Fibroblast of lung (primary cell): ENCODE measurements around the gene PLA2G2C. TPM values are rescaled to one million over a fixed set of nuclear protein-coding genes. Genes with fewer than 3 reads are reported as not detected.
"Not testable (repeated sequence)": the region's sequence is repeated elsewhere in the genome, so short reads cannot be mapped to it uniquely, and the experiment has no call there.

Source experiments
- DNase-seq, 2 donors: peaks; one replicate each; pipeline versions ENCODE4 v3.0.0 to v3.0.0-alpha.2; 2010; ENCODE audit warnings: low read depth in 2 of 2
- H2AFZ ChIP-seq: 2 replicates; pipeline ENCODE4 v1.5.1; 2012; ENCODE audit warnings: low read length, control low read depth, inconsistent platforms
- H3K27ac ChIP-seq: 2 replicates; pipeline ENCODE4 v1.5.1; 2011; ENCODE audit warnings: low read length, control low read depth; ENCODE audit not compliant: insufficient read depth
- H3K27me3 ChIP-seq: 2 replicates; pipeline ENCODE4 v1.5.1; 2011; ENCODE audit warnings: mild to moderate bottlenecking, low read length; ENCODE audit not compliant: control insufficient read depth, insufficient read depth
- H3K36me3 ChIP-seq: 2 replicates; pipeline ENCODE4 v1.5.1; 2011; ENCODE audit warnings: low read length; ENCODE audit not compliant: control insufficient read depth, insufficient read depth
- H3K4me1 ChIP-seq: 2 replicates; pipeline ENCODE4 v1.5.1; 2011; ENCODE audit warnings: low read length; ENCODE audit not compliant: control insufficient read depth, insufficient read depth; ENCODE audit errors: extremely low read depth
- H3K4me2 ChIP-seq: 2 replicates; pipeline ENCODE4 v1.5.1; 2011; ENCODE audit warnings: low read length, control low read depth; ENCODE audit not compliant: insufficient read depth; ENCODE audit errors: extremely low read depth
- H3K4me3 ChIP-seq, 4 experiments: fragments of 200-600 bp in 1 of 4; sonication (generic) in 1 of 4; replicated peaks in 1 of 4; 2 replicates each; pipeline ENCODE4 v1.5.1; 2011 to 2016; ENCODE audit warnings: low read length in 4 of 4, low read depth in 3 of 4, mild to moderate bottlenecking in 3 of 4, control low read depth in 2 of 4, inconsistent platforms in 1 of 4, mixed read lengths in 1 of 4; ENCODE audit not compliant: insufficient read depth in 1 of 4; ENCODE audit errors: control extremely low read depth in 1 of 4
- H3K79me2 ChIP-seq: 2 replicates; pipeline ENCODE4 v1.5.1; 2012; ENCODE audit warnings: mild to moderate bottlenecking, low read length, inconsistent platforms; ENCODE audit not compliant: control insufficient read depth, insufficient read depth
- H3K9ac ChIP-seq: 2 replicates; pipeline ENCODE4 v1.5.1; 2011; ENCODE audit warnings: mild to moderate bottlenecking, low read length, control low read depth; ENCODE audit not compliant: insufficient read depth
- H3K9me3 ChIP-seq: 2 replicates; pipeline ENCODE4 v1.5.1; 2012; ENCODE audit warnings: low read depth, low read length; ENCODE audit not compliant: control insufficient read depth, insufficient read depth
- H4K20me1 ChIP-seq: 2 replicates; pipeline ENCODE4 v1.5.1; 2011; ENCODE audit warnings: low read length; ENCODE audit not compliant: control insufficient read depth, insufficient read depth; ENCODE audit errors: extremely low read depth
- EZH2 ChIP-seq: IDR thresholded peaks from 2 replicates; pipeline ENCODE4 v1.5.1; 2012; ENCODE audit warnings: low read length, control low read depth, mild to moderate bottlenecking; ENCODE audit errors: missing control alignments
- polyA plus RNA-seq, 2 donors: library from polyadenylated mRNA; depleted of rRNA in 1 of 2; stranded (reverse) in 1 of 2; unstranded in 1 of 2; fragments of >200 nt; gene quantifications; 2 replicates each; pipeline ENCODE4 v1.2.1, GENCODE V29; 2011 to 2012; ENCODE audit warnings: missing spikeins in 1 of 2
- total RNA-seq: library from RNA; depleted of rRNA; stranded (reverse); fragments of >200 nt; gene quantifications from 2 replicates; pipeline ENCODE4 v1.2.1, GENCODE V29; 2014
- TF ChIP-seq, protein P1 (sequence below), 2 donors: IDR thresholded peaks in 1 of 2; conservative IDR thresholded peaks in 1 of 2; 1 replicate in 1 of 2; 2 replicates in 1 of 2; pipeline ENCODE4 v1.5.1; 2011 to 2012; ENCODE audit warnings: low read length in 2 of 2, control low read depth in 1 of 2, inconsistent platforms in 1 of 2, low read depth in 1 of 2, mild to moderate bottlenecking in 1 of 2

The PLA2G2C gene
- total and polyA plus RNA-seq, 2 donors (not counting 1 experiment from before 2014, with no cell fraction given), result not detected

DNA sequence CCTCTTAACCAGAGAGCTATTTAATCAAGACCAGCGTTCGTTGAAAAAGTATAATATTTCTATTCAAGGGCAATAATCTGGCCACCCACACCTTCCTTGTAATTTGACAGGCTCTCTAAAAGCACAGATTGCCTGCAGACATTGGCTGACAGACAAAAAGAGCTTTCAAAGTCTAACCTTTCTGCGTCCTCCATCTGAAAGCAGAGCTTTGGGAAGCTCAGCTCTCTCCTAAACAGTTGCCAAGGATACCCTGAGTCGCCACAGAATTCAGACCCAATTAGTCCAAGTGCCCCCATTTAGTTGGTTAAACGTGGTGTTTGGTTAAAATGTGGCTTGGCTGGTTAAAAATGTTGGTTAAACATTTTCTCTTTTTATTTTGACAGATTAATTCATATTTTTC, 33.7 kb upstream of the PLA2G2C start:
- no peak for TF ChIP-seq EZH2
- TF ChIP-seq, protein P1, sequence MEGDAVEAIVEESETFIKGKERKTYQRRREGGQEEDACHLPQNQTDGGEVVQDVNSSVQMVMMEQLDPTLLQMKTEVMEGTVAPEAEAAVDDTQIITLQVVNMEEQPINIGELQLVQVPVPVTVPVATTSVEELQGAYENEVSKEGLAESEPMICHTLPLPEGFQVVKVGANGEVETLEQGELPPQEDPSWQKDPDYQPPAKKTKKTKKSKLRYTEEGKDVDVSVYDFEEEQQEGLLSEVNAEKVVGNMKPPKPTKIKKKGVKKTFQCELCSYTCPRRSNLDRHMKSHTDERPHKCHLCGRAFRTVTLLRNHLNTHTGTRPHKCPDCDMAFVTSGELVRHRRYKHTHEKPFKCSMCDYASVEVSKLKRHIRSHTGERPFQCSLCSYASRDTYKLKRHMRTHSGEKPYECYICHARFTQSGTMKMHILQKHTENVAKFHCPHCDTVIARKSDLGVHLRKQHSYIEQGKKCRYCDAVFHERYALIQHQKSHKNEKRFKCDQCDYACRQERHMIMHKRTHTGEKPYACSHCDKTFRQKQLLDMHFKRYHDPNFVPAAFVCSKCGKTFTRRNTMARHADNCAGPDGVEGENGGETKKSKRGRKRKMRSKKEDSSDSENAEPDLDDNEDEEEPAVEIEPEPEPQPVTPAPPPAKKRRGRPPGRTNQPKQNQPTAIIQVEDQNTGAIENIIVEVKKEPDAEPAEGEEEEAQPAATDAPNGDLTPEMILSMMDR (conservative IDR thresholded peaks at IDR 0.05 in 1 of 2, IDR thresholded peaks at IDR 0.05 in 1 of 2; ENCODE audit: low read depth in 1 of 2, low read length in 2 of 2), result no peak
- Histone ChIP-seq H3K27ac (no peak overlapping the region), H3K4me2 (no peak overlapping the region), H4K20me1 (no peaks in the 10 kb centered on the region), H3K4me1 (no peaks in the 10 kb centered on the region), H3K79me2 (no peaks in the 10 kb centered on the region), H3K9me3 (no peaks in the 10 kb centered on the region), H3K9ac (no peak overlapping the region), H3K4me3 (no peak overlapping the region), H2AFZ (no peak overlapping the region), H3K27me3 (peaks cover 18% of the 10 kb centered on the region), H3K36me3 (no peaks in the 10 kb centered on the region)
- no peak for DNase-seq

DNA sequence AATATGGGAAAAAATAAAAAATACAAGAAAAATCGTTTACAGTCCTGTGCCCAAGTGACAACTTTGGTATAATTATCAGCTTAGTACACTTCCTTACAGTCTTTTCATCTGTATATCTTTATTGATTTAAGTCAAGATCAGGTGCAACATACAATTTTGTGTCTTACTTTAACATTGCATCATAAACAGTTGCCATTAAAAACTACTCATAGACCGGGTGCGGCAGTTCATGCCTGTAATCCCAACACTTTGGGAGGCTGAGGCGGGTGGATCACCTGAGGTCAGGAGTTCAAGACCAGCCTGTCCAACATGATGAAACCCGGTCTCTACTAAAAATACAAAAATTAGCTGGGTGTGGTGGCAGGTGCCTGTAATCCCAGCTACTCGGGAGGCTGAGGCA, 32.7 kb upstream of the PLA2G2C start:
- not testable (repeated sequence) for H3K9me3 ChIP-seq, H3K4me3 ChIP-seq, H3K79me2 ChIP-seq, H4K20me1 ChIP-seq, H3K27ac ChIP-seq, H2AFZ ChIP-seq, H3K36me3 ChIP-seq, DNase-seq, H3K9ac ChIP-seq, H3K4me1 ChIP-seq, H3K4me2 ChIP-seq
- H3K27me3 ChIP-seq, result peaks cover 19% of the 10 kb centered on the region

- H3K36me3 ChIP-seq, result no peaks in the 10 kb centered on the region
- peaks cover 14% of the 10 kb centered on the region for H3K27me3 ChIP-seq
- no peaks in the 10 kb centered on the region for H3K4me1 ChIP-seq
- peak in 1 of 2 donors; percentile 20 for DNase-seq
- no peak overlapping the region for H3K9ac ChIP-seq
- no peak overlapping the region for H3K4me2 ChIP-seq
- no peak overlapping the region for H3K4me3 ChIP-seq
- no peak overlapping the region for H3K27ac ChIP-seq
- H3K9me3 ChIP-seq, result no peaks in the 10 kb centered on the region
- H4K20me1 ChIP-seq, result no peaks in the 10 kb centered on the region
- TF ChIP-seq EZH2, result no peak
- TF ChIP-seq, protein P1 (conservative IDR thresholded peaks at IDR 0.05 in 1 of 2, IDR thresholded peaks at IDR 0.05 in 1 of 2; ENCODE audit: low read depth in 1 of 2, low read length in 2 of 2), result peak; percentile 33 to 48
- H2AFZ ChIP-seq, result no peak overlapping the region
- H3K79me2 ChIP-seq, result no peaks in the 10 kb centered on the region
These were observed 30.3 kb upstream of the PLA2G2C start for GRCh38 chr1:20216574-20216973.
